HEK293T (cell line): ENCODE measurements around the gene MAP3K8.

ENCODE experiments used
- CTCF ChIA-PET: fragments of 350-600 bp; formaldehyde crosslinking; extraction: SDS; loops from one replicate; lab custom pipeline; 2021; ENCODE audit warnings: antibody characterized with exemption, inconsistent platforms; lab: Yijun Ruan, JAX
- POLR2A ChIA-PET: fragments of 350-600 bp; formaldehyde crosslinking; extraction: SDS; loops from one replicate; lab custom pipeline; 2020; ENCODE audit warnings: antibody characterized with exemption, inconsistent platforms; lab: Yijun Ruan, JAX
- DNase-seq: peaks from one replicate; pipeline ENCODE4 v3.0.0; 2012; ENCODE audit warnings: mixed read lengths; ENCODE audit errors: extremely low spot score
- ARNT ChIP-seq: fragments of 450-650 bp; IDR thresholded peaks from 2 replicates; pipeline ENCODE4 v1.6.1; 2017; ENCODE audit warnings: mild to moderate bottlenecking
- BHLHE40 ChIP-seq: fragments of 450-650 bp; IDR thresholded peaks from 2 replicates; pipeline ENCODE4 v1.6.1; 2016; ENCODE audit warnings: mild to moderate bottlenecking, moderate library complexity, borderline replicate concordance
- CTBP1 ChIP-seq: fragments of 450-650 bp; IDR thresholded peaks from 2 replicates; pipeline ENCODE4 v1.6.1; 2016; ENCODE audit warnings: borderline replicate concordance
- ELF4 ChIP-seq: fragments of 450-650 bp; IDR thresholded peaks from 2 replicates; pipeline ENCODE4 v1.6.1; 2017; ENCODE audit warnings: antibody characterized with exemption
- FOXA1 ChIP-seq: fragments of 450-650 bp; IDR thresholded peaks from 2 replicates; pipeline ENCODE4 v1.6.1; 2016; ENCODE audit warnings: mild to moderate bottlenecking
- FOXK2 ChIP-seq: fragments of 450-650 bp; IDR thresholded peaks from 2 replicates; pipeline ENCODE4 v1.6.1; 2016; ENCODE audit warnings: mild to moderate bottlenecking
- FOXM1 ChIP-seq: fragments of 450-650 bp; IDR thresholded peaks from 2 replicates; pipeline ENCODE4 v1.6.1; 2017; ENCODE audit warnings: mild to moderate bottlenecking, borderline replicate concordance
- HDGF ChIP-seq: fragments of 450-650 bp; IDR thresholded peaks from 2 replicates; pipeline ENCODE4 v1.6.1; 2017; ENCODE audit warnings: antibody characterized with exemption, borderline replicate concordance
- L3MBTL2 ChIP-seq: fragments of 450-650 bp; conservative IDR thresholded peaks from 2 replicates; pipeline ENCODE4 v1.6.1; 2016; ENCODE audit warnings: mild to moderate bottlenecking
- LEF1 ChIP-seq: fragments of 450-650 bp; IDR thresholded peaks from 2 replicates; pipeline ENCODE4 v1.6.1; 2017; ENCODE audit warnings: mild to moderate bottlenecking, borderline replicate concordance
- NFRKB ChIP-seq: fragments of 450-650 bp; IDR thresholded peaks from 2 replicates; pipeline ENCODE4 v1.6.1; 2016; ENCODE audit warnings: mild to moderate bottlenecking, moderate library complexity
- SP1 ChIP-seq: fragments of 450-650 bp; IDR thresholded peaks from 2 replicates; pipeline ENCODE4 v1.6.1; 2017
- SUZ12 ChIP-seq: fragments of 450-650 bp; IDR thresholded peaks from 2 replicates; pipeline ENCODE4 v1.6.1; 2016; ENCODE audit warnings: mild to moderate bottlenecking
- TARDBP ChIP-seq: fragments of 450-650 bp; IDR thresholded peaks from 2 replicates; pipeline ENCODE4 v1.6.1; 2016
- ZNF384 ChIP-seq: fragments of 450-650 bp; IDR thresholded peaks from 2 replicates; pipeline ENCODE4 v1.6.1; 2016
- TF ChIP-seq, protein P1 (sequence below): fragments of 450-650 bp; IDR thresholded peaks from 2 replicates; pipeline ENCODE4 v1.6.1; 2016

MAP3K8 gene

DNA sequence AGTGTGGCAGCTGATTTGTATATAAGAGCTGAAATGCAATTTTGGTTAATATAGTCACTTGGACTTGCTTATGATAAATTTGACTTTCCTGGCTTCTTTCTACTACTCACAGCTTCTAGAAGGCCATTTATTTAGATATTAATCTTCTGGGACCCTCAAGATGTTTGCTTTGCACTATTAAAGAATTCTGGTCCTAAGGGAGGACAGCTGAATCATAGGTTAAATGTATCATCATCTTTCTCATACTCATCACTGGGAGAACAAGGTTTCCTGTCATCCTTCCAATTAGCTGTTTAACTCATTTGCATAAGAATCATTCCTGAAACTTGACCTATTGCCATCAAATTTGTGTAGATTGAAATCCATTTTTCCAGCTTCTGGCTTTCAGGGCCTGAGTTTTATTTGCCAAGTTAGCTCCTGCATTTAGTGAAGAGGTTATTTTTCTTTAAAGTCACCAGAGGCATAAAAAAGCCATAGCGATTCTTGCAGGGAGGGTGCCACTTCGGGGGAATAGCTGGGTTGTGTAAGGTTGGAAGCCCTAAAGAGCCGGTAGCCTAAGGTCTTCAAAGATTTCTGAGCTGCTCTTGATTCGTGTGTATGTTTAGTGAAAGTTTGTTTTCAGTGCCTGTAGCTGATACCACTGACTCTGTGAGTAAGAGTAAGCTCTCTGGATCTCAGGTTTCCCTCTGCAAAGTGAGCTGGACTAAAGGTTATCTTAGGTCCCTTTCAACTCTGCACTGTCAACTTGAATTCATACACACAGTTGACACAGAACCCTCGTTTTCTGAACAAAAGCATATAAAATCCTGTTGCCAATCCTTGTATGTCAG, 4.3 kb downstream of the MAP3K8 start:
- TF ChIP-seq ZNF384 (no peak), SP1 (no peak), NFRKB (no peak), FOXA1 (no peak), ARNT (no peak), LEF1 (no peak), ELF4 (no peak), SUZ12 (no peak), CTBP1 (no peak), L3MBTL2 (no peak), FOXK2 (no peak)
- TF ChIP-seq, protein P1, sequence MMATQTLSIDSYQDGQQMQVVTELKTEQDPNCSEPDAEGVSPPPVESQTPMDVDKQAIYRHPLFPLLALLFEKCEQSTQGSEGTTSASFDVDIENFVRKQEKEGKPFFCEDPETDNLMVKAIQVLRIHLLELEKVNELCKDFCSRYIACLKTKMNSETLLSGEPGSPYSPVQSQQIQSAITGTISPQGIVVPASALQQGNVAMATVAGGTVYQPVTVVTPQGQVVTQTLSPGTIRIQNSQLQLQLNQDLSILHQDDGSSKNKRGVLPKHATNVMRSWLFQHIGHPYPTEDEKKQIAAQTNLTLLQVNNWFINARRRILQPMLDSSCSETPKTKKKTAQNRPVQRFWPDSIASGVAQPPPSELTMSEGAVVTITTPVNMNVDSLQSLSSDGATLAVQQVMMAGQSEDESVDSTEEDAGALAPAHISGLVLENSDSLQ: no peak
- CTCF ChIA-PET: interaction anchor here (0.6 to 1.2 kb wide), 2 partner anchors 29 to 145 kb away, joined by 3 read pairs; no protein-coding TSS in a partner anchor
- POLR2A ChIA-PET: no interaction called here
- DNase-seq: no peak

DNA sequence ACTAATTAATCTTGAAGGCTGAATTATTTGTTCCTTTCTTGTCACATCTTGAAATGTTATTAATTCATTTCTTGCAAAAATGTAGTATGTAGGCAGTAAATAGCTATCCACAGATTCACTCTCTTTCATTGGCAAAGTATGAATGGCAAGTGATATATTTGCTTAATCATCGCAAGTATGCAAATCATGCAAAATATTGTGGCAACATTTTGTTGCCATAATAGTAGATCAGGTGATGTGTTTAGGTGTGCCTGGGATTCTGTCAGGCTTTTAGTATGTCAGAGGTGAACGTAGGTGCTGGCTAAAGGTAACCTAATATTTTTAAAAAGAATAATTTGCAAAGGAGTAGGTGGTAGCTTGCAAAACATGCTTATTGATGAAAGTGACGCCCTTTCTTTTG, 5.9 kb downstream of the MAP3K8 start:
- TF ChIP-seq, protein P1: no peak
- TF ChIP-seq FOXA1 (no peak), LEF1 (no peak), BHLHE40 (no peak), ZNF384 (no peak), CTBP1 (no peak), FOXK2 (no peak), L3MBTL2 (no peak), ARNT (no peak), HDGF (no peak), FOXM1 (no peak), SUZ12 (no peak), TARDBP (no peak), SP1 (no peak), ELF4 (no peak)
- no peak for DNase-seq
- ChIA-PET CTCF (interaction anchor here (1.0 kb wide), 1 partner anchor 142 kb away, joined by 5 read pairs; no protein-coding TSS in a partner anchor), POLR2A (no interaction called here)

DNA sequence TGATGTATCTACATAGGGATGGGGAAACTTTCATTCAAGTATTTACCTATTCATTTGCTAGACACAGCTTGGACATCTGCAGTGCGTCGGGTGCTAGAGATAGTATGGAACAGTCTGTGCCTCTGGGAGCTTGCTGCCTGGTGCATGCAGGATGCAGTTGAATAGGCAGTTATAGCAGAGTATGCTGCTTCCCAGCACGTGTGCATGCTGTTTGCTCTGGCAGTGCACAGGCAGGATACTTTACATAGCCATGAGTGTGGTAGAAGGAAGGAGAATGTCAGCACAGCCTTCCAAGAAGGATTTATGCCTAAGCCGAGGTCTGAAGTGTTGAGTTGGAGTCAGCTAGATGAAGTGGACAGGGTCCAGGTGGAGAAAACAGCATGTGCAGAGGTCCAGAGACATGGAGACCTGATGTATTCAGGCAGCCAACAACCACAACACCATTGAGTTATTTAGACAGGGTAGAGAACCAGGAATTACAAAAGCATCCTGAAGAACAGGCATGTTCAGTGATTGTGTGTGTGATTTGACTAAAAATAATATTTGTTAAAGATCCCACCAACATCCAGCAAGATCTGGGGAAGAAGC, 8.1 kb downstream of the MAP3K8 start:
- no peak for TF ChIP-seq BHLHE40
- no peak for TF ChIP-seq LEF1
- TF ChIP-seq, protein P1: no peak
- no peak for TF ChIP-seq FOXA1
- no peak for TF ChIP-seq SP1
- TF ChIP-seq L3MBTL2: no peak
- TF ChIP-seq FOXM1: no peak
- ChIA-PET POLR2A (no interaction called here), CTCF (no interaction called here)
- no peak for DNase-seq

DNA sequence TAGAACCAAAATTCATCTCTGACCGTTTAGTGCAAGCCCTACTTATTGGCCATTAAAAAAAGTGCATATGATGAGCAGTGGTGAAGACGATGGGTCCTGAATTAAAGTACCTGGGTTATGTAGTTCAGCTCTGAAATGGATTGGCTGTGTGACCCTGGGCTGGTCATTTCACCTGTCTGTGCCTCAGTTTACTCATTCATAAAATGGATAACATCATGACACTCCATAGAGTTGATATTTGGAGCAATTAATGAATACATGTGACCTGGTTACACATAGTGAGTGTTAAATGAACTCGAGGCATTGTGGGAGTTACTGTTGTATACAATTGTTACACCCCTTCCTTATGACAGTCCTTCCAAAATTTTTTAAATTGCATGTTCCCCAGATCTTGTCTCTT, 9.1 kb downstream of the MAP3K8 start:
- CTCF ChIA-PET: no interaction called here
- no peak for DNase-seq
- TF ChIP-seq, protein P1: no peak
- TF ChIP-seq BHLHE40: no peak
- TF ChIP-seq FOXK2: no peak
- TF ChIP-seq CTBP1: no peak
- TF ChIP-seq ARNT: no peak
- no peak for TF ChIP-seq TARDBP
- TF ChIP-seq LEF1: no peak
- no peak for TF ChIP-seq ZNF384
- no peak for TF ChIP-seq HDGF
- POLR2A ChIA-PET: no interaction called here

DNA sequence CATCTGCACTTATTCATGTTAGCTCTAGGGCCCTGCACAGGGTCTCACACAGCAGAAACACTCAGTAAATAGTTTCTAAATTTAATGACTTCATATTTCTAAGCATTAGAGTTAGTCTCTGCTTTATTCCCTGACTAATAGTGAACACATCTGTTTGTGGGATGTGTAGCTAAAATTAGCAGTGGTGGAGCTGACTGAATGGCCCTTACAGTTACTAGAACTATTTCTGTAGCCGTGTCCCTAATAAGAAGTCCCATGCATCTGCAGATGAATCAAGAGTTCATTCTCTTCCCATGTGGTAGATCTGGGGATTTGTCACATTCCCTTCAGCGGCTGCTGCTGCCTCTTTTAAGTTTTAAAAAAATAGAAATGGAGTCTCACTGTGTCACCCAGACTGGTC, 11.7 kb downstream of the MAP3K8 start:
- TF ChIP-seq, protein P1: no peak
- TF ChIP-seq SUZ12 (no peak), HDGF (no peak), SP1 (no peak), FOXA1 (no peak), FOXM1 (no peak), ARNT (no peak), FOXK2 (no peak), NFRKB (no peak), LEF1 (no peak), ZNF384 (no peak), ELF4 (no peak), BHLHE40 (no peak), L3MBTL2 (no peak), TARDBP (no peak), CTBP1 (no peak)
- POLR2A ChIA-PET: no interaction called here
- no peak for DNase-seq
- CTCF ChIA-PET: no interaction called here
